GM13976 (cell line): ENCODE measurements around the gene GPC6.
"Not testable (repeated sequence)": the region's sequence is repeated elsewhere in the genome, so short reads cannot be mapped to it uniquely, and the experiment has no call there.

Experiments used
- DNase-seq: peaks from one replicate; pipeline ENCODE4 v3.0.0; 2012; ENCODE audit warnings: low spot score
- in situ Hi-C: fragments of 300-500 bp; cut with MboI; formaldehyde crosslinking; loops from one replicate; pipeline ENCODE4 v1.12.0; 2022; ENCODE audit warnings: low sequenced_read_pairs, mixed read lengths, inconsistent platforms; ENCODE audit not compliant: unreplicated experiment
- TF ChIP-seq, protein P1 (sequence below): IDR thresholded peaks from 2 replicates; pipeline ENCODE4 v1.5.1; 2012; ENCODE audit warnings: borderline replicate concordance, mild to moderate bottlenecking; ENCODE audit not compliant: insufficient read depth; ENCODE audit errors: extremely low read depth, missing control alignments, control extremely low read depth

The GPC6 gene

DNA sequence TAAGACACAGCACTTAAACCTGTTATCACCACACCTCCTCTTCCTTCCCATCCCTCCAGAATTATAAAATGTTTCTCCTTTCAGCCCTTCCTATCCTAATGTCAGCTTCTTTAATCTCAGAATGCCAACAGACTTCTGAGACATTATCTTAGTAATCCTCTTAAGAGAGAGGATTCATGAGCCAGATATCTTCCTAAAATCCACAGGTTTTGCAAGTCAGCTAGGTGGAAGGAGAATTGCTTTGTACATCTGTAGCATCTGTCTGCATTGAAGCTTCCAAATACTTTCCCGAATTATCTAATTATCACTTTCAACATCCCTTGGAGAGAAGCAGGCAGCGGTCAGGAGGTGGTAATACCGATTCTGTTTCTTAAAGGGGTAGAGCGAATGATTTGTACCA lies 1073.8 kb downstream of the GPC6 start:
- in situ Hi-C loops, result no loop called here
- TF ChIP-seq, protein P1, sequence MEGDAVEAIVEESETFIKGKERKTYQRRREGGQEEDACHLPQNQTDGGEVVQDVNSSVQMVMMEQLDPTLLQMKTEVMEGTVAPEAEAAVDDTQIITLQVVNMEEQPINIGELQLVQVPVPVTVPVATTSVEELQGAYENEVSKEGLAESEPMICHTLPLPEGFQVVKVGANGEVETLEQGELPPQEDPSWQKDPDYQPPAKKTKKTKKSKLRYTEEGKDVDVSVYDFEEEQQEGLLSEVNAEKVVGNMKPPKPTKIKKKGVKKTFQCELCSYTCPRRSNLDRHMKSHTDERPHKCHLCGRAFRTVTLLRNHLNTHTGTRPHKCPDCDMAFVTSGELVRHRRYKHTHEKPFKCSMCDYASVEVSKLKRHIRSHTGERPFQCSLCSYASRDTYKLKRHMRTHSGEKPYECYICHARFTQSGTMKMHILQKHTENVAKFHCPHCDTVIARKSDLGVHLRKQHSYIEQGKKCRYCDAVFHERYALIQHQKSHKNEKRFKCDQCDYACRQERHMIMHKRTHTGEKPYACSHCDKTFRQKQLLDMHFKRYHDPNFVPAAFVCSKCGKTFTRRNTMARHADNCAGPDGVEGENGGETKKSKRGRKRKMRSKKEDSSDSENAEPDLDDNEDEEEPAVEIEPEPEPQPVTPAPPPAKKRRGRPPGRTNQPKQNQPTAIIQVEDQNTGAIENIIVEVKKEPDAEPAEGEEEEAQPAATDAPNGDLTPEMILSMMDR, result no peak

GRCh38 chr13:94301487-94301886 lies 1074.9 kb downstream of the GPC6 start:
- TF ChIP-seq, protein P1, result no peak
- DNase-seq, result no peak
- in situ Hi-C loops, result no loop called here

More for the DNA sequence above, 1073.8 kb downstream of the GPC6 start:
- no peak for DNase-seq

DNA sequence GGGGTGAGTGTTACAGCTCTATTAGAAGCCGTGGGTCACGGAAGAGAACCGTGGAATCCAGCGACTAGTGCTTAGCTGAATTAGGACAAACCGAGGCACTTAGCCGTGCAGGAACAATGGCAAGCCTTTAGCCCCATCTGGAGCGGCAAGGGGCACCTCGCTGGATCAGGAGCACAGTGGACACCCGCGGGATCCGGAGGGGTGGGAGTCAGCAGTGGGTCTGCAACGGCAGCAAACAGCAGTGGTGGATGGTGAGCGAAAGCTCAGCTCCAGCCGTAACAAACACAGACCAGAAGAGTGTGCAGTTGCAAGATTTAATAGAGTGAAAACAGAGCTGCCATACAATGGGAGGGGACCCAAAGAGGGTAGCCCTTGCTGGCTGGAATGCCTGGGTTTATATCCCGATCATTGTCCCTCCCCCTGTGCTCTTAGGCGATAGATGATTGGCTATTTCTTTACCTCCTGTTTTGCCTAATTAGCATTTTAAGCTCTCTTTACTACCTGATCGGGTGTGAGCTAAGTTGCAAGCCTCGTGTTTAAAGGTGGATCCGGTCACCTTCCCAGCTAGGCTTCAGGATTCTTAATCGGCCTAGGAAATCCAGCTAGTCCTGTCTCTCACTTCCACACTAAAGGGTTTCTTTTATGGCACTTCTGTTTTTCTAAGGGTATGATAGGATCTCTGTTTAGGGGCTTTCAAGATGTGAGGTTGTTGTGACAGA lies 1076.4 kb downstream of the GPC6 start:
- in situ Hi-C loops, DNase-seq: not testable (repeated sequence)

- TF ChIP-seq, protein P1, result no peak
- DNase-seq, result no peak
Observed at GRCh38 chr13:94303644-94304174, 1077.1 kb downstream of the GPC6 start.

DNA sequence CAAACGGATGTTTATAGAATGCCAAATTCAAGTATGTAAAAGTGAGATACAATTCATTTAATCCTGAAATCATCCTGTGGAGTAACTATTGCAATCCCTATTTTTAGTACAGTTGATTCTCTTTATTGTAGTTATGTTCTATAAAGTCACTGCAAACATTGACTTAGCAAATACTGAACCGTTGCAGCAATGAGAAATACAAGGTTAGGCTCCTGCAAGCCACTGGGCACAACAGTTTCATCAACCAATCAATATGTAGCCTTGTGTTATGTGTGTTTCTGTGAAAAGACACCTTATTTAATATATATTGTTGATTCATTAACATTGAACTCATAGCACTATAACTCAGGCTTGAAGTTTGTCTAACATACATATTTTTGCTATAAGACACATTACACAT lies 1078.4 kb downstream of the GPC6 start:
- TF ChIP-seq, protein P1, result no peak
- in situ Hi-C loops, result no loop called here
- no peak for DNase-seq

More at GRCh38 chr13:94303644-94304174, 1077.1 kb downstream of the GPC6 start:
- in situ Hi-C loops, result no loop called here

DNA sequence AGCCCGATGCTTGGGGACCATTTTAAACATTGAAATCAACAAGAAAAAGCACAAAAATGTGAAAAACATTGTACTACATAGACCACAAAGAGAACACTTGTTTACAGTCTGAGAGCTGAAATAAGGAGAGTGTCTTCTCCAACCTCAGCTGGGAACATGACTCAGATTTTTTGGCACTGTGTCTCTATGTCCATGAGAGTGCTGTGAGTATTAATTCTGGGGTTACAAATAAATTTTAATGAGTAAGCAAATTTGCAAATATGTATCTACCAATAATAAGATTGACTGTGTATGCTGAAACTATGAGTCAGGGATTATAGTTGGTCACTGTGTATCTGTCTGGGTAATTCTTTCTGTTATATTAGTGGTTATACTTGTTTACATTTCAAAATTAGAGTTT lies 1078.9 kb downstream of the GPC6 start:
- TF ChIP-seq, protein P1, result no peak
- no peak for DNase-seq
- in situ Hi-C loops, result no loop called here

DNA sequence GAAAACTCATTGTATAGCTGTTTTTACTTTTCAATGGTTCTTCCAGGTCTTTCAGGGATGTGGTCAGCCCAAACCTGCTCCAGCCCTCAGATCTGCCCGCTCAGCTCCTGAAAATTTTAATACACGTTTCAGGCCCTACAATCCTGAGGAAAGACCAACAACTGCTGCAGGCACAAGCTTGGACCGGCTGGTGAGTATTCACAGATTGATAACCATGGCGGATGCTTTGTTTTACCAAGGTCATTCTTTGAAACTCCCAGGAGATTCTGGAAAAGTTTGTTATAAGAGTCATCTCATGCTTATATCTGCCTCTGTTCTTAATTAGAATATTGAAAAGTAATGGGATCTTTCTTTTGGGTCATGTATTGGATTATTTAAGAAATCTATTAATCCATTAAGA lies 1079.3 kb downstream of the GPC6 start:
- no peak for DNase-seq
- TF ChIP-seq, protein P1, result no peak
- in situ Hi-C loops, result no loop called here
